K562 (cell line): Measurements from ENCODE around the gene BBLN. TPM values are rescaled to one million over a fixed set of nuclear protein-coding genes. Genes with fewer than 3 reads are reported as not detected.

Experiments
- ATF3 ChIP-seq, 2 experiments: fragments of 450-650 bp in 1 of 2; sonication (generic) in 1 of 2; formaldehyde crosslinking in 1 of 2; IDR thresholded peaks in 1 of 2; conservative IDR thresholded peaks in 1 of 2; 2 replicates each; pipeline versions ENCODE4 v1.6.1 to v1.8.1; 2016 to 2023; ENCODE audit warnings: mild to moderate bottlenecking in 2 of 2, moderate library complexity in 2 of 2, inconsistent platforms in 1 of 2, missing genetic modification reagents in 1 of 2
- CAMTA2 ChIP-seq: fragments of 250-450 bp; sonication (Bioruptor Pico); conservative IDR thresholded peaks from 2 replicates; pipeline ENCODE4 v1.5.1; 2022
- ELF1 ChIP-seq: fragments of 200-800 bp; sonication (Bioruptor generic); IDR thresholded peaks from 2 replicates; pipeline ENCODE4 v1.6.1; 2016; ENCODE audit warnings: missing genetic modification characterization, missing compliant biosample characterization
- HDAC2 ChIP-seq: fragments of 450-650 bp; IDR thresholded peaks from 2 replicates; pipeline ENCODE4 v1.6.1; 2016; ENCODE audit warnings: mild to moderate bottlenecking
- HINFP ChIP-seq: fragments of 450-650 bp; conservative IDR thresholded peaks from 2 replicates; pipeline ENCODE4 v1.6.1; 2016; ENCODE audit warnings: missing genetic modification characterization, low read depth, mild to moderate bottlenecking, control low read depth, missing compliant biosample characterization
- HIVEP1 ChIP-seq: fragments of 250-450 bp; sonication (Bioruptor Pico); IDR thresholded peaks from 2 replicates; pipeline ENCODE4 v1.4.0; 2020; ENCODE audit warnings: mild to moderate bottlenecking
- HMGXB4 ChIP-seq: sonication (generic); formaldehyde crosslinking; IDR thresholded peaks from 2 replicates; pipeline ENCODE4 v1.8.1; 2023; ENCODE audit warnings: mild to moderate bottlenecking, missing genetic modification reagents
- IRF2 ChIP-seq: sonication (generic); formaldehyde crosslinking; IDR thresholded peaks from 2 replicates; pipeline ENCODE4 v1.8.1; 2022; ENCODE audit warnings: mild to moderate bottlenecking, missing genetic modification reagents
- MYNN ChIP-seq, 2 experiments: sonication (generic); formaldehyde crosslinking in 1 of 2; IDR thresholded peaks; 2 replicates each; pipeline versions ENCODE4 v1.5.0 to v1.6.1; 2016 to 2020; ENCODE audit warnings: antibody characterized with exemption in 1 of 2, missing genetic modification reagents in 1 of 2
- PTBP1 ChIP-seq: fragments of 200-400 bp; formaldehyde crosslinking; IDR thresholded peaks from 2 replicates; pipeline ENCODE4 v1.6.1; 2017; ENCODE audit warnings: low read depth, low read length
- RCOR1 ChIP-seq, 2 experiments: IDR thresholded peaks; 2 replicates each; pipeline ENCODE4 v1.6.1; 2012; ENCODE audit warnings: low read depth in 2 of 2, low read length in 2 of 2, borderline replicate concordance in 1 of 2, improper control_type of control experiment in 1 of 2
- SMAD2 ChIP-seq: fragments of 150-350 bp; IDR thresholded peaks from 2 replicates; pipeline ENCODE4 v1.6.1; 2014; ENCODE audit warnings: low read depth, mild to moderate bottlenecking, low read length
- SMARCA5 ChIP-seq: fragments of 450-650 bp; IDR thresholded peaks from 2 replicates; pipeline ENCODE4 v1.6.1; 2016
- STAT6 ChIP-seq: sonication (generic); formaldehyde crosslinking; IDR thresholded peaks from 2 replicates; pipeline ENCODE4 v1.8.1; 2023; ENCODE audit warnings: mild to moderate bottlenecking, missing genetic modification reagents
- YY1 ChIP-seq, 3 experiments: IDR thresholded peaks; 2 replicates each; pipeline ENCODE4 v1.6.1; 2011; ENCODE audit warnings: low read length in 2 of 3, mild to moderate bottlenecking in 2 of 3, moderate library complexity in 2 of 3, borderline replicate concordance in 1 of 3, control low read depth in 1 of 3, low read depth in 1 of 3; ENCODE audit not compliant: insufficient read depth in 3 of 3, insufficient replicate concordance in 2 of 3, control insufficient read depth in 1 of 3, insufficient read length in 1 of 3; ENCODE audit errors: extremely low read depth in 1 of 3
- ZNF174 ChIP-seq: fragments of 250-450 bp; sonication (Bioruptor Pico); IDR thresholded peaks from 2 replicates; pipeline ENCODE4 v1.4.0; 2020; ENCODE audit warnings: mild to moderate bottlenecking
- ZNF3 ChIP-seq: fragments of 250-450 bp; sonication (Bioruptor Pico); IDR thresholded peaks from 2 replicates; pipeline ENCODE4 v1.5.0; 2021; ENCODE audit warnings: mild to moderate bottlenecking, moderate library complexity
- ZNF316 ChIP-seq: fragments of 450-650 bp; IDR thresholded peaks from 2 replicates; pipeline ENCODE4 v1.6.1; 2016
- ZNF384 ChIP-seq: IDR thresholded peaks from 2 replicates; pipeline ENCODE4 v1.6.1; 2012; ENCODE audit warnings: low read depth, low read length, improper control_type of control experiment
- ZNF41 ChIP-seq: fragments of 250-450 bp; sonication (Bioruptor Pico); conservative IDR thresholded peaks from 2 replicates; pipeline ENCODE4 v1.4.0; 2020; ENCODE audit warnings: mild to moderate bottlenecking
- ZNF644 ChIP-seq: fragments of 200-800 bp; sonication (Bioruptor generic); IDR thresholded peaks from 2 replicates; pipeline ENCODE4 v1.6.1; 2016; ENCODE audit warnings: low read depth, missing genetic modification characterization, missing compliant biosample characterization
- ZNF780A ChIP-seq: fragments of 250-450 bp; sonication (Bioruptor Pico); IDR thresholded peaks from 2 replicates; pipeline ENCODE4 v1.5.0; 2021; ENCODE audit warnings: mild to moderate bottlenecking
- polyA plus RNA-seq, 8 experiments: library from polyadenylated mRNA; depleted of rRNA in 4 of 8; stranded (reverse) in 5 of 8; unstranded in 3 of 8; fragments of >200 nt; fragmentation: Nextera tagmentation in 2 of 8; fragmentation: Illumina TruSeq in 1 of 8; extraction: Ambion mirVana in 2 of 8; extraction: Trizol in 1 of 8; gene quantifications; 2 replicates each; pipeline versions ENCODE4 v1.2.1 to v1.2.3, GENCODE V29; 2011 to 2014; ENCODE audit warnings: inconsistent platforms in 1 of 8, missing spikeins in 1 of 8
- total RNA-seq, 7 experiments: library from RNA; depleted of rRNA in 6 of 7; stranded (reverse); fragments of >200 nt in 6 of 7; fragmentation: Illumina TruSeq in 2 of 7; extraction: Trizol in 2 of 7; gene quantifications; 2 replicates each; pipeline versions ENCODE4 v1.2.1 to v1.2.3, GENCODE V29; 2011 to 2021; ENCODE audit warnings: low replicate concordance in 1 of 7

Gene BBLN
- total and polyA plus RNA-seq, 9 of the 15 experiments (the other 6 are each of a cell fraction or from before 2014, with no cell fraction given) = 4.2 to 331 (median 87.1) TPM

DNA sequence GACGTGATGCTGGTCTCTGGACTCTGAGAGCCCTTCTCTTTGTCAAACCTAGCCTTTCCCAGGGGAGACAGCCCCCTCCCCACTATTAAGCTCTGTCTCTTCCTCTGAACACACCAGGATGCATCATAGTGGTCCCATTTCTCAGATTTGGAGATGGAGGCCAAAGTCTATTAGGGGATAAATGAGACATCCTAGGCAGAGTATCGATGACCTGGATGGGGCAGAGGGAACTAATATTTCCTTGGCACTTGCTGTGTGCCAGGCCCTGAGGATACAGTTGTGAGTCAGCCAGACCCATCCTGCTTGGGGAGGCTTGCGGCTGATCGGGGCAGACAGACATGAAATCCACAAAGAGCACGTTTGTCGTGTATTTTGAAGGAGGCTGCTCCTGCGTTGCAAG lies 48.3 kb downstream of the BBLN start (continued):
- TF ChIP-seq CAMTA2 (CRISPR knock-in tag) (no peak), SMAD2 (no peak), ZNF780A (CRISPR knock-in tag) (no peak), IRF2 (no peak), YY1 (IDR thresholded peaks at IDR 0.05; ENCODE audit: borderline replicate concordance in 1 of 3, control insufficient read depth in 1 of 3, extremely low read depth in 1 of 3, insufficient read depth in 3 of 3, insufficient read length in 1 of 3, insufficient replicate concordance in 2 of 3, low read depth in 1 of 3, low read length in 2 of 3) (no peak), HIVEP1 (no peak), ELF1 (tag) (no peak), ZNF644 (no peak), ZNF384 (no peak), HDAC2 (peak; percentile 37; the same call in 1 of the 2 replicates), STAT6 (CRISPR knock-in tag) (0 out of 2 replicates have a peak, but pooled peaks have one; percentile 85), ZNF316 (no peak), SMARCA5 (peak; percentile 84; the same call in 1 of the 2 replicates), ATF3 (IDR thresholded peaks at IDR 0.05) (no peak), ATF3 (CRISPR knock-in tag; conservative IDR thresholded peaks at IDR 0.05) (0 out of 2 replicates have a peak, but pooled peaks have one; percentile 32), ZNF41 (no peak), HMGXB4 (CRISPR knock-in tag) (0 out of 2 replicates have a peak, but pooled peaks have one; percentile 61), ZNF174 (CRISPR knock-in tag) (no peak), HINFP (tag) (no peak), ZNF3 (CRISPR knock-in tag) (no peak), PTBP1 (peak; percentile 79; the same call in 1 of the 2 replicates), MYNN (IDR thresholded peaks at IDR 0.05) (no peak), MYNN (CRISPR knock-in tag; IDR thresholded peaks at IDR 0.05) (no peak), RCOR1 (IDR thresholded peaks at IDR 0.05; ENCODE audit: borderline replicate concordance in 1 of 2, low read depth in 2 of 2, low read length in 2 of 2) (peak in 1 of 2 experiments; percentile 60; a peak in 2 of 4 replicates)
